GM19238 (cell line): Measurements from ENCODE around the gene KDM2A.
A peak's percentile ranks its signal among the peaks of the same experiment; 100 is the strongest.

Experiments
- DNase-seq: peaks from one replicate; pipeline ENCODE4 v3.0.0; 2011; ENCODE audit warnings: low spot score; ENCODE audit not compliant: insufficient read length

The KDM2A gene

DNA sequence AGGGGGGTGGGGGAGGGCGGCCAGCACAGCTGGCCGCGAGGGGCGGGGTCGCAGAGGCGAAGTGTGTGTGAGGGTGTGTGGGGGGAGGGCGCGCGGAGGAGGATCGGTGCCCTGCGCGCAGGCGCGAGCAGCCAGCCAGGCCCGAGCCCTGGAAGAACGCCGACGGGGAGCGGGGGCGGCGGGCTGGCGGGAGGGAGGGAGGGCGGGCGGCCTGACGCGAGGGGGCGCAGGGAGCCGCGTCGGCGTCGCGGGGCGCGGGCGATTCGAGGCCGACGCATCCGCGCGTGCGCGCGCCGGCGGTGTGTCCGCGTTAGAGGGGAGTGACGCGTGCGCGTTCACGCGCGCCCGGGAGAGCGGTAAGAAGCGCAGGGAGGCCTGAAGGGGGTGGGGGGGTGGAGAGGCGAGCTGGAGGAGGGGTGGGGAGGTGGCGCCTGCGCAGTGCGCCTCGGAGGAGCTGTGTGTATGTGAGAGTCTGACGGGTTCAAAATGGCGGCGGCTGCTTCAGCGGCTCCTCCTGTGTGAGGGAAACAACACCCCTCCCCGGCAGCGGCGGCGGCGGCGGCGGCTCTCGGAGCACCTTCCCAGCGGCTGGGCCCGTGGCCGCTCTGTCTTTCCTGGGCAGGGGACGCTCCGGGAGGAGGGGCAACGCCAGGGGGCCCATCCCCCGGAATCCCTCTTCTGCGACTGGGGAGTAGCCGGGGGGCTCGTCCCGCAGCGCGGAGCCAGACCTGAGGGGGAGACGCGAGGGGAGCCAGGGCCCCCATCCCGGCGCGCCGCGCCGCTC, at the start of gene KDM2A:
Gene KDM2A (plus strand): TSS at position 463 of the 784 bp plus-strand sequence. CDS start 2,054 bp downstream, outside the sequence.
- peak; percentile 99 for DNase-seq

DNA sequence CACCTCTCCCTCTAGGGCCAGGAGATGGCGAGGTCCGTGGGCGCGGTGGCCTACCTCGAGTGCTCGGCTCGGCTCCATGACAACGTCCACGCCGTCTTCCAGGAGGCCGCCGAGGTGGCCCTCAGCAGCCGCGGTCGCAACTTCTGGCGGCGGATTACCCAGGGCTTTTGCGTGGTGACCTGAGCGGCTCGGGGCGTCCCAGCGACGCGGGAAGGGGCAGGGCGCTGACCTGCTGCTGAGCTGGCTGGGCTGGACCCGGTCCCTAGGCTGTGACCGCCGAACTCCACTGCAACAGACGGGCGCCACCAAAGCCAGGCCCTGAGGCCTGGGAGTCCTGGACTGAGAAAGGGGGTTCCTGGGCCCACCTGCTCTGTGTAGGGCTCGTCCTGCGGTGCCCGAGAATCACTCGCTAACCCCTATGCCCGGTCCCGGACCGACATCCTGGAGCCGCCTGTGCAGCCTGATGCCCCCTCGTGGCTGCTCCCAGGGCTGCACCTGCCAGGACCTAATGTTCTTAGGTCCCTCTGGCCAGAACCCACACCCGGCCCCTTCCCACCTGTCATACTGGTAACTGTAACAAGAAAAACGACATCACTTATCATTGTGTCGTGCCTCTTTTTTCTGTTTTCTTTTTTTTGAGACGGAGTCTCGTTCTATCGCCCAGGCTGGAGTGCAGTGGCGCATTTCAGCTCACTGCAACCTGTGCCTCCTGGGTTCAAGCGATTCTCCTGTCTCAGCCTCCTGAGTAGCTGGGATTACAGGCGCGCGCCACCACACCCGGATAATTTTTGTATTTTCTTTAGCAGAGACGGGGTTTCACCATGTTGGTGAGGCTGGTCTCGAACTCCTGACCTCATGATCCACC, 47.4 kb upstream of the KDM2A start:
- DNase-seq, result peak; percentile 88

DNA sequence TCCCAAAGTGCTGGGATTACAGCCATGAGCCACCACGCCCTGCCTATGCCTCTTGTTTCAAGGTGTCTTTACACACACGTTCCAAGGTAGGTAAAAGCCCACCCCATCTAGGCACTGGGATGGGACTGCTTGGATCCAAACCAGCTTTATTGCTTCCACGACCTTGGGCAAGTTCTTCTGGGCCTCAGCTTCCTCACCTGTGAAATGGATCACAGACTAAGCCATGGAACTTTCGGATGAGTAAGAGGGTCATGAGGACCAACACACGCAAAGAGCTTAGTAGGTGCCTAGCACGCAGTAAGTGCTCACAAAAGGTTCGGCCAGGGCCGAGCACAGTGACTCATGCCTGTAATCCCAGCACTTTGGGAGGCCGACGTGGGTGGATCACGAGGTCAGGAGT, 46.8 kb upstream of the KDM2A start:
- DNase-seq, result no peak

DNA sequence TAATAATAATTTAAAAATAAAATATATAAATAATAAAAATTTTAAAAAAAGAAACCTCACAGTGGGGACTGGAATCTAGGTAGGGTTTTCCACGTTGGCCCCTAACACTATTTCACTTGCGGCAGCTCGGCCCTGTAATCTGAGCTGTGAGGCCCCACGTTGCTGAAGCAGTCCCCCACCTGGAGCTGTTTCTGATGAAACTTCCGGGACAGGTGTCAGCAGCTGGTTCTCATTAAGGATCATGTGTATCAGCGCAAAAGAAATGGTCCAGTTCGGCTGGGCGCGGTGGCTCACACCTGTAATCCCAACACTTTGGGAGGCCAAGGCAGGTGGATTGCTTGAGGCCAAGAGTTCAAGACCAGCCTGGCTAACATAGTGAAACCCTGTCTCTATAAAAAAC, 45.2 kb upstream of the KDM2A start:
- DNase-seq, result no peak

DNA sequence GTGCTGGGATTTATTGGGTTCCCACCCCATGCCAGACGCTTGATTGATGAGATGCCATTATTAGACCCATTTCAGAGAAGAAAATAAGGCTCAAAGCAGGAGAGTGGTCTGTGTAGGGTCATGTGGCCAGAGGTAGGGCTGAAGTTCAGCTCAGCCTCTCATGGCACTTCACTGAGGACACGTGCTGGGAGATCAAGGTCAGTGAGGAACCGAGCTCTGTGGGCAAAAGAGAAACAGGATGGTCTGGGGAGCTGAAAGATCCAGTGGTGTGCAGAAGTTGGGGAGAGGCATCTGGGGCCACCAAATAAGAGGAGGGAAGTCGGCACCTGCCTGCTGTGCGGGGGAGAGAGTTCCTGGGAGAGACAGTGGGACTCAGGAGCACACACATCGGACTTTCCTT, 42.9 kb upstream of the KDM2A start:
- no peak for DNase-seq

DNA sequence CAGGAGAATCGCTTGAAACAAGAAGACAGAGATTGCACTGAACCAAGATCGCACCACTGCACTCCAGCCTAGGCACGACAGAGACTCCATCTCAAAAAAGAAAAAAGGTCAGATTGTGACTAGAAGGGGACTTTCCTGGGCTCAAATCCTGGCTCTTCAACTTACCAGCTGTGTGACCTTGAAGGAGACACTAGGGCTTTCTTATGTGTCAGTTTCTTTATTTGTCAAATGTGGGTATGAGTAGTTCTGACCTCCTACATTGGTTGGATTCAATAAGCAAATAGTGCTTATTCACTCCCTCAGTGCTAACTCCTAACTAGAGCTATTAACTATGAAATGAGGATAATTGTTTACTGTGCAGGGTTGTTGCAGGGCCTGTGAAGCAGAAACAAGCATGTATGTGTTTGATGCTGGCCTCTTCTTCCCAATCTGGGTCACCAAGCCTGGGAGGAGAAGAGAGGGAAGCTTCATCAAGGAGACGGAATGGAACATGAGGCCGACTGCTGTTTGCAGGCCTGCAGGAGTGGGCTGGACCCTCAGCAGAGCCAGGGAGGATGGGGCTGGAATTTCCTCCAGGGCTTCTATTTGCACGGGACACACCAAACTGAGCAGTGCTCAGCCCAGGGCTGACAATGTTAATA, 39.9 kb upstream of the KDM2A start:
- DNase-seq, result no peak

DNA sequence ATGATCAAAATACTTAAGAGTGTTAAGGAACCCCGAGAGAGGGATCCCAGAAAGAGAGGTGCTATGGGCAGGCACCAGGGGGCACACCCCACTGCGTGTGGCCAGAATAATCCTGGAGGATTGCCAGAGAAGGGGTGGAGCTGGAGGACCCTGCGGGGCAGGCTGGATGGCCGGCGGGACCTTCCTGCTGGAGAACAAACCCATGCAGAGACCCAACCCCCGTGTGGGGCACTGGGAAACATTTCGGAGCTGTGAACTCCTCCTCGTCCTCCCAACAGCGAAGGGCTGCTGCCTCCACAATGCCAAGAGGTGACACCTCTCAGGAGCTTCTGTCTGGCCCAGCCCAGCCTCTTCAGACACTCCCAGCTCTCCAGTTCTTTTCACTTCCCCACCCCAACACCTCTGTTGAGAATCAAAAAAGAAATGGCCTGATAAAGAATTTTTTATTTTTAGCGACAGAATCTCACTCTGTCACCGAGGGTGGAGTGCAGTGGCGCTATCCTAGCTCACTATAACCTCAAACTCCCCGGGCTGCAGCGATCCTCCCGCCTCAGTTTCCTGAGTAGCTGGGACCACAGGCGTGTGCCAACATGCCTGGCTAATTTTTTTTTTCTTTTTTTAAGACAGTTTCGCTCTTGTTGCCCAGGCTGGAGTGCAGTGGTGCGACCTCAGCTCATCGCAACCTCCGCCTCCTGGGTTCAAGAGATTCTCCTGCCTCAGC, 36.8 kb upstream of the KDM2A start:
- DNase-seq, result no peak

DNA sequence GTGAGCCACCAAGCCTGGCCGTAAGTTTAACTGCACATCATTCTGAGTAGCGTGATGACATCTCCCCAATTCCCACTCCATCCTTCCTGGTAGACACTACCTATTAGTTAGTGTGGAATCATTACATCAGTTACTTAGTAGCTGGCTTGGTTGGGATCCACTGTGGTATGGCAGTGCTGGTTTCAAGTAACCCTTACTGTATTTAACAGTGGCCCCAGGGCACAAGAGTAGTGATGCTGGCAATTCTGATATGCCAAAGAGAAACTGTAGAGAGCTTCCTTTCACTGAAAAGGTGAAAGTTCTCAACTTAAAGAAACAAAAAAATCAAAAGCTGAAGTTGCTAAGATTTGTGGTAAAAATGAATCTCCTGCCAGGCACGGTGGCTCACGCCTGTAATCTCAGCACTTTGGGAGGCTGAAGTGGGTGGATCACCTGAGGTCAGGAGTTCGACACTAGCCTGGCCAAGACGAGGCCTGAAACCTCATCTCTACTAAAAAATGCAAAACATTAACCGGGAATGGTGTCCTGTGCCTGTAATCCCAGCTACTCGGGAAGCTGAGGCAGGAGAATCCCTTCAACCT, 35.2 kb upstream of the KDM2A start:
- no peak for DNase-seq

DNA sequence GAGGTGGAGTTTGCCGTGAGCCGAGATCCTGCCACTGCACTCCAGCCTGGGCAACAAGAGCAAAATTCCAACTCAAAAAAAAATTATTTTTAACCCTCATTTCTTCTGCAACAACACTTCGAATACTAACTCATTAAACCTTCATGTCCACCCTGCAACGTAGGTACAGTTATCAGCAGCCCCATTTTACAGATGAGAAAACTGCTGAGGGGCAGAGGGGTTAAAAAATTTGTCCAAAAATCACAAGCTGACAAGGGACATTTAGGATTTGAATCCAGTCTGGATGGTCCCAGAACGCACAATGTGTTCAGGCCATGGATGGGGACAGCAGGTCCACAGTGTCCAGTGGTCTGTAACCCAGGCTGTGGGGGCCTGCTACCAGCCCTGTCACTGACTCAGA, 33.4 kb upstream of the KDM2A start:
- DNase-seq, result no peak

DNA sequence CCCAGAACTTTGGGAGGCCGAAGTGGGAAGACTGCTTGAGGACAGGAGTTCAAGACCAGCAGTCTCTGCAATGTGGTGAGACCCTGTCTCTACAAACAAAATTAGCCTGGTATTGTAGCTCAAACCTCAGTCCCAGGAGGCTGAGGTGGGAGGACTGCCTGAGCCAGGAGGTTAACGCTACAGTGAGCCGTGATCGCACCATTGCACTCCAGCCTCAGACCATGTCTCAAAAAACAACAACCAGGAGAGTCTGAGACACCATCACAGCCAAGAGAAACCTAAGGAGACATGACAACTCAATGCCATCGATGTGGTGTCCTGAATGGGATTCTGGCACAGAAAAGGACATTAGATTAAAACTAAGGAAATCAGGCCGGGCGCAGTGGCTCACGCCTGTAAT, 28.3 kb upstream of the KDM2A start:
- no peak for DNase-seq

DNA sequence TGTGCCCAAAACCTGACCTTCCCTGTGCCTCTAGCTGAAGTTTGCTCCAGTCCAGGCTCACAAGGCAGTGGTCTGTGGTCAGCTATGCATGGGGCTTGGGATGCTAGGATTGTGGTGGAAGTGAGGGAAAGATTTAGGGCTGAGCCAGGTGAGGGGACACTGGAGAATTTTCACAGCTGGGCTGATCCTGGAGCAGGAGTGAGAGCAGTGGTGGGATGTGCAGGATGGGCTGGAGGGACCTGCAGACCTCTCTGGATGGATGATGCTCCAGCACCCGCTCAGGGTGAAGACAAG, 23.9 kb upstream of the KDM2A start:
- no peak for DNase-seq

DNA sequence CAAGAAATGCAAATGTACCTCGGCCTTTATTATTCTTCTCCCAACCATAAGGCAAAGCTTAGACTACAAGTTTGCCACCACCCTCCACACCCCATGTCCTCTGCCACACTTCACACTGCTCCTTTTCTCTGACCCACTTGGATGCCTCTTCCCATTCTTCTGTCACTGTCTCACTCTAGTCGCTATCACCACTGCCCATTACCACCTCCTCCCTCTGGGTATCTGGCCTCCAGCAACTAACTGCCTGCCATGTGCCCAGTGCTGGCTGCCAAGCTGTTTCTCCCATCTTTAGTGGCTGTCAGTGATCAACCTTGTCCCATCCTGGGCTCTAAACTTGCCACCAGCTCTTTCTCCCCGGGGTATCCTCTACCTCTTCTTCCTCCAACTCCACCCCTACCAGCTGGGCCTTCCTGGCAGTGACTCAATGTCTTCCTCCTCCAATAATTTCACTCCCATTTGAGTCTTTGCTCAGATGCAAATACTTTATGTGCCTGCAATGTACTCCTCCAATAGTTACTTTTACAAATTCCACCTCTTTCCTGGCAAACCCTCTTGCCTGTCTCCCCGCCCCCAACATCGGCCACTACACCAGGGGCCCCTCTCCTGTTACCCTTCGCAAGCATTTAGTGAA, 20.1 kb upstream of the KDM2A start:
- DNase-seq, result no peak

DNA sequence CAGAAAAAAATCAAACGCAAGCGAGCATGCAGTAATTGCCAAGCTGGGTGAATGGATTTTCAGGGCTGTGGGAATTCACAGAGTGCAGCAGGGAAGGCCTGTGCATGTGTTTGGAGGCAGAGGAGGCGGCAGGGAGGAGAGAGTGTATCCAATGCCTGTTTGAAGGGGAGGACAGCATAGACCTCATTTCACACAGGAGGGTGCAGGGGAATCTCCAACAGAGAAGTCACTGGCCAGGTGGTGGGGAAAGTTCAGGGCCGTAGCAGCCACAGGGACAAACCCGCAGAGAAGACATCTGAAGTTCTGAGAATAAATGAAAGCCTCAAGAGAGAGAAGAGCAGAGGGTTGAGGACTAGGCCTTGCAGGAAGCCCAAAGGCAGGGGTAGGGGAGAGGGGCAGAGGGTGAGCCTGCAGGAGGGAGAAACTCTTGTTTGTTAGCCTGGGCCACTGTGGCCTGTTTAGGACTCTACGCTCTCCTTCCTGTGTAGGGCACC, 19.2 kb upstream of the KDM2A start:
- no peak for DNase-seq

DNA sequence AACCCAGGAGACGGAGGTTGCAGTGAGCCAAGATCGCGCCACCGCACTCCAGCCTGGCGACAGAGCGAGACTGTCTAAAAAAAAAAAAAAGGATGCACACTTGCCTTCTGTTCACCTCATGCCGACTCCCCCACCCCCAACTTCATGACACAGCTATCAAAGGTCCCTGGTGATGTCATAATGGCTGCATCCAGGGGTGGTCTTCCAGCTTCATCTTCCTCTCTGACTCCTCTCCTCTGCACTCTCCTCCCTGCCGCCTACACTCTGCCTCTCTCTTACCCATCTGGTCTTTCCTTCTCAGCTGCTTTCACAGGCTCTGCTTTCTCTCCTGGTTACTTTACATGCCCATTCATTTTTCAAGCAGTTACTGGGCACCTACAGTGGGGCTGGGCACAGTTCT, 16.4 kb upstream of the KDM2A start:
- DNase-seq, result no peak

DNA sequence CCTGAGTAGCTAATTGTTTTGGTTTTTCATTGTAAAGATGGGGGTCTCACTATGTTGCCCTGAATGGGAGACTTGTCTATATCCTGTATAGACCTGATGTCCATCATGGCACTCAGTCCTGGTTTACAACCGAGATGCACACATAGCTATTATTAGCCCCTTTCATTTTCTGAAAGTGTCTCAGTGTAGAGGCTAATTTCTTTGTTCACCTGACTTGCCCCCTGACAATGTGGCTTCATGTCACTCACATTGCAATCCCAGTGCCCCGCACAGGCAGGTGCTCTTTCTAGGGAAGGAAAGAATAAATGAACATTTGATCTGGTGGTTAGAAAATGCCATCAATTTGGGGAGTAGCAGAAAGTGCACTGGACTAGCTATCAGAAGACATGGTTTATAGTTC, 13.1 kb upstream of the KDM2A start:
- DNase-seq, result no peak

DNA sequence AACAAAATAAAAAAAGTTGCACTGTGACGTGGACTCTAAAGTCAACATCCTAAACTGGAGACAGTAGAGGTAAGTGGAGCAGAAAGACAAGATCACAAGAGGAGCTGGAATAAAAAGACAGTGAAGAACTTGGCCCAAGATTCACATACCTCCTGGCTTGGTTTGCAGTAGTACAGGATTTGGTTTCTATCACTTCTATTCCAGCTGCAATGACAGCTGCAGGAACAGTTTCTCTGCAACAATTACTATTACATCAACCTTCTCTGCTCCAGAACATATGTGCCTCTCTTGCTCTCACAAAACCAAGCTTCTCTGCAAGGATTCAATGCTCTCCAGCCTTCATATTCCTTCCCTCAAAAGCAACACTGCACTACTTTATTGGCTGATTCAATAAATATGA, 7.8 kb upstream of the KDM2A start:
- no peak for DNase-seq

DNA sequence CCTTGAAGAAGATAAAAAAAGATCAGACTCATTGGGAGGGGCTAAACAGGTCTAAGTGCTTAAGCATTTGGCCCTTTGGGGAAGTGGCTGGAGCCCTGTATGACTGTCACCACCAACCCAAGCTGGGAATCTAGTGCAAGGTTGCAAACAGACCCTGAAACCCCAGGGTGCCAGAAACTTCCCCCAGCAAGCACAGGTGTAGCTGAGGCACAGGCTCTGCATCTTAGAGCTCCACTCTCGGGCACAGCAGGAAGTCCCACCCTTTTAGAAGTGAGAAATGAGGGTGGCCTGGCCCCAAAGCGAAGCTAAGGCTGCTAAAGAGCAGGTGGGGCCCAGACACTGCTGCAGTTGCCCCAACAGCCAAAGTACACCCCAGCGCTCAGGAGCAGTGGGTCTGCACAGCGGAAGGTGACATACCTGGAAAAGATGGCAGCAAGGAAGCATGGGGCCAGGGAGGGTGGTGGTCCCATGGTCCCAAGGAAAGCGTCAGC, 5.8 kb upstream of the KDM2A start:
- DNase-seq, result peak; percentile 51

DNA sequence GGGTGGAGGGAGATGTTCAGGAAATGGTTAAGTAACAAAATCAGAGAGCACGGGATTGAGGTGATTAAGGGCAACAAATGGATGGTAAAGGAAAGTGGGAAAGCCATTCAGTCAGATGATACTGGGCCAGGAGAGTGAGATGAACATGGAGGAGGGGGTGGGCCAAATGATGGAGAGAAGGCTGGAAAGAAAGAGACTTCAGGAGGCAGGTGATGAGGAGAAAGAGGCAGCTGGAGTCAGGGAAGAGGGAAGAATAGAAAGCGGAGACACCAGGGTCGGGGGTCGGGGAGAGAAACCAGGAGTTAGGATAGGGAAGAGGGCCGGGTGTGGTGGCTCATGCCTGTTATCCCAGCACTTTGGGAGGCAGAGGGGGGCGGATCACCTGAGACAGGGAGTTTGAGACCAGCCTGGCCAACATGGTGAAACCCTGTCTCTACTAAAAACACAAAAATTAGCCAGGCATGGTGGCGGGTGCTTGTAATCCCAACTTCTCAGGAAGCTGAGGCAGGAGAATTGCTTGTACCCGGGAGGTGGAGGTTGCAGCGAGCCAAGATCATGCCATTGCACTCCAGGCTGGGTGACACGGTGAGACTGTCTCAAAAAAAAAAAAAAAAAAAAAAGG, 4.7 kb upstream of the KDM2A start:
- DNase-seq, result no peak

DNA sequence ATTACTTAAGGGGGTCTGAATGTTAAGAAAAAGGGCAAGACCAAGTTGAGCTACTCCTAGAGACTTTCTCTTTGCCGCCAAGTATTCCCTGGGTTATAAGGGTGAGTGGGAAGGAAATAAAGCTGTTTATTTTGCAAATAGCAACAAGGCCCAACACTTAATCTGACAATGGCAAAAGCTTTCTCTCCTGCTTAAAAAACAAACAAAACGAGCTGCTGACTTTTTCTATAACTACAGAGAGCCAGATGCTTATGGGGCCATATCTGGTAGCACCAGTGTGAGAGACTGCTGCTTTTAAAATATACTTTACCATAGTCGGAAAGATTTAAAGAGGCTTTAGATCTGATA, 2.3 kb upstream of the KDM2A start:
- DNase-seq, result no peak

DNA sequence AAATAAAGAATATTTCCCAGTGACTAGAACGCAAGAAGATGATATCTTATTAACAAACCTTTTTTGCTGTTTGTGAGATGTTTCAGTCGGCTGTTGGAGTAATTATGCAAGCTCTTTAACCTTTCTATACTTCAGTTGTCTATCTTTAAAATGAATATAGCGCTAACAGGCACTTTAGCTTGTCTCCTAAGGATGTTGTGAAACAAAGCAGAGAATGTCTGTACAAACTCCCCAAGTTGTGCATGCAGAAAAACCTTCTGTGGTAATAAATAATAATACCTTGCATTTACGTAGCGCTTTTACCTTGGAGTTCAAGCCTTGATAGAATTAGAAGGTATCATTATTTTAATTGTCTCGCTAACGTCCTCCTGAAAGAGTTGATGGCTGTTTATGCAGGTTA, 1.9 kb upstream of the KDM2A start:
- no peak for DNase-seq
